ENCODE data around the gene GRHL1.

- TF ChIP-seq CTCF (IDR thresholded peaks at IDR 0.05 in 4 of 5, conservative IDR thresholded peaks at IDR 0.05 in 1 of 5), result no peak
- no peak for TF ChIP-seq POLR2A (IDR thresholded peaks at IDR 0.05)
These were observed 13.0 kb downstream of the GRHL1 start for GRCh38 chr2:9964334-9964980.
